Measurements from ENCODE around the gene CCNF.

The CCNF gene

DNA sequence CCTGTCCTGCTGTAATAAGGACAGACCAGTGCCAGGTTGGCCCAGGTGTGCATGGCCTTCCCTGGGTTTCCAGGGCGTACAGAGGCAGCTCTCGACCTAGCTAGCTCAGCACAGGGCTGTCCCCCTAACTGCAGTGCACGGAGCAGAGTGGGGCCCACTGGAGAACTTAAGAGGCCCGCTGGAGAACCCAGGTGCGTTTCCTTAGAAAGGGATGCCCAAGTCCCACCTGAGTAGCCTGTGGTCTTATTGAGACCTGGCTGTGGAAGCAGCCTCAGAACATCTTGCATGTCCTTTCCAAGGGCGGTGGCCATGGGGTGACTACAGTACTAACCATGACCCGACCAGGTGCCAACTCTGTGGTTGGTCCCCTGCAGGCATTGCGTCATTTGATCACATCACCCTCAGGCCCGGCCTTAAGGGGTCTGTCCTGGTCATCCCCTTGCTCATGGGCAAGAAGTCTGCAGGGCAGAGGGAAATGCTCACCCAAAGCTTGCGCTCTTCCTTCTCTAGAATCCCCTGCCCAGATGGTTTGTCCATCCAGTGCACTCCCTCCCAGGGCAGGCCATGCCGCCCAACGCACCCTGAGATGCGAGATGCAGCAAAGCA is 3.3 kb upstream of the CCNF start:
- no peaks in the 10 kb centered on the region for H3K36me3 Mint-ChIP-seq (ENCODE audit: low read depth)

DNA sequence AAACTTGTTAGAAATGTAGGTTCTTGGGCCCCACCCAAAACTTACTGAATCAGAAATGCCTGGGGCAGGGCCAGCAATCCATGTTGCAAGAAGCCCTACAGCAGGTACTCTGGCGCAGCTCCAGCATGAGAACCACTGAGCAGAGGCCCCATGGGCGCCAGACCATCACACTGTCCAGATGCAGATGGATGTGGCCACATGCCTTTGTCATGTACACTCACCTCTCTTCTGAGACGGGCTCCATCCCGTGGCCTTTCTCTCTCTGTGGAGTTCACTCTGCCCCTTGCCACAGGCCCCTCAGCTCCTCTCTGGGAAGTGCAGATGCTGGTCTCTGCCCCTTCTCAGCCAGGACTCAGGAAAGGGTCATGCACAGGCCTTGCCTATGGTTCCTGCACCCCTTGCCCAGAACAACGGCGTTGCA is 2.3 kb upstream of the CCNF start:
- H3K27me3 Mint-ChIP-seq (ENCODE audit: low read depth), result no peaks in the 10 kb centered on the region
- peaks cover 18% of the 10 kb centered on the region for H3K4me1 Mint-ChIP-seq
- TF ChIP-seq, protein P1, sequence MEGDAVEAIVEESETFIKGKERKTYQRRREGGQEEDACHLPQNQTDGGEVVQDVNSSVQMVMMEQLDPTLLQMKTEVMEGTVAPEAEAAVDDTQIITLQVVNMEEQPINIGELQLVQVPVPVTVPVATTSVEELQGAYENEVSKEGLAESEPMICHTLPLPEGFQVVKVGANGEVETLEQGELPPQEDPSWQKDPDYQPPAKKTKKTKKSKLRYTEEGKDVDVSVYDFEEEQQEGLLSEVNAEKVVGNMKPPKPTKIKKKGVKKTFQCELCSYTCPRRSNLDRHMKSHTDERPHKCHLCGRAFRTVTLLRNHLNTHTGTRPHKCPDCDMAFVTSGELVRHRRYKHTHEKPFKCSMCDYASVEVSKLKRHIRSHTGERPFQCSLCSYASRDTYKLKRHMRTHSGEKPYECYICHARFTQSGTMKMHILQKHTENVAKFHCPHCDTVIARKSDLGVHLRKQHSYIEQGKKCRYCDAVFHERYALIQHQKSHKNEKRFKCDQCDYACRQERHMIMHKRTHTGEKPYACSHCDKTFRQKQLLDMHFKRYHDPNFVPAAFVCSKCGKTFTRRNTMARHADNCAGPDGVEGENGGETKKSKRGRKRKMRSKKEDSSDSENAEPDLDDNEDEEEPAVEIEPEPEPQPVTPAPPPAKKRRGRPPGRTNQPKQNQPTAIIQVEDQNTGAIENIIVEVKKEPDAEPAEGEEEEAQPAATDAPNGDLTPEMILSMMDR (IDR thresholded peaks at IDR 0.05; ENCODE audit: unreplicated experiment in 3 of 3), result no peak
- no peak overlapping the region for H3K27ac Mint-ChIP-seq
- no peaks in the 10 kb centered on the region for H3K9me3 Mint-ChIP-seq
- H3K36me3 Mint-ChIP-seq (ENCODE audit: low read depth), result no peaks in the 10 kb centered on the region
- peak overlapping the region; percentile 78 to 92 (median 91) for H3K4me3 Mint-ChIP-seq

More for the DNA sequence above, 3.3 kb upstream of the CCNF start:
- H3K4me1 Mint-ChIP-seq, result peaks cover 17% of the 10 kb centered on the region
- H3K27me3 Mint-ChIP-seq (ENCODE audit: low read depth), result peaks cover 4% of the 10 kb centered on the region
- H3K4me3 Mint-ChIP-seq, result peak overlapping the region in 2 of 3 experiments; percentile 26 to 56
- TF ChIP-seq, protein P1 (IDR thresholded peaks at IDR 0.05; ENCODE audit: unreplicated experiment in 3 of 3), result no peak
- no peak overlapping the region for H3K27ac Mint-ChIP-seq
- no peaks in the 10 kb centered on the region for H3K9me3 Mint-ChIP-seq

DNA sequence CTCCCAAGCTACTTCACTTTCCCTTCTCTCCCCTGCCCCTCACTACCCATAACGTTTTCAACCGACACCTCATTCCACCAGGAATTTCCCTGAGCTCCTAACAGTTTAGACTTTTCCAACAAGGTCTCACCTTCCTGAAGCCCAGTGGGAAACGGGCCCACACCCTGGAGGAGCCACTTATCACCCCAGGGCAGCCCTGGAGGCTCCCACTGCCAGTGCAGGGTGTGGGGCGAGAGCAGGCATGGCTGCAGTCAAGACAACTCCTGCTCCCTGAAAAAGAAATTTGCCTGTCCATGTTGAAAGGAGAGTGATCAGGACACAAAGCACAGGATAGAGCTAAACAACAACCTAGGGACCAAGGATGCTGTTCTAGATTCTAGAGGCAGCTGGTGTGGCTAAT is 1.7 kb upstream of the CCNF start:
- TF ChIP-seq, protein P1 (IDR thresholded peaks at IDR 0.05; ENCODE audit: unreplicated experiment in 3 of 3), result no peak
- no peaks in the 10 kb centered on the region for H3K9me3 Mint-ChIP-seq
- H3K27me3 Mint-ChIP-seq (ENCODE audit: low read depth), result no peaks in the 10 kb centered on the region
- peaks cover 18% of the 10 kb centered on the region for H3K4me1 Mint-ChIP-seq
- peak overlapping the region; percentile 78 to 92 (median 91) for H3K4me3 Mint-ChIP-seq
- peaks cover 2% of the 10 kb centered on the region for H3K36me3 Mint-ChIP-seq (ENCODE audit: low read depth)
- H3K27ac Mint-ChIP-seq, result peak overlapping the region in 1 of 3 experiments; percentile 73

DNA sequence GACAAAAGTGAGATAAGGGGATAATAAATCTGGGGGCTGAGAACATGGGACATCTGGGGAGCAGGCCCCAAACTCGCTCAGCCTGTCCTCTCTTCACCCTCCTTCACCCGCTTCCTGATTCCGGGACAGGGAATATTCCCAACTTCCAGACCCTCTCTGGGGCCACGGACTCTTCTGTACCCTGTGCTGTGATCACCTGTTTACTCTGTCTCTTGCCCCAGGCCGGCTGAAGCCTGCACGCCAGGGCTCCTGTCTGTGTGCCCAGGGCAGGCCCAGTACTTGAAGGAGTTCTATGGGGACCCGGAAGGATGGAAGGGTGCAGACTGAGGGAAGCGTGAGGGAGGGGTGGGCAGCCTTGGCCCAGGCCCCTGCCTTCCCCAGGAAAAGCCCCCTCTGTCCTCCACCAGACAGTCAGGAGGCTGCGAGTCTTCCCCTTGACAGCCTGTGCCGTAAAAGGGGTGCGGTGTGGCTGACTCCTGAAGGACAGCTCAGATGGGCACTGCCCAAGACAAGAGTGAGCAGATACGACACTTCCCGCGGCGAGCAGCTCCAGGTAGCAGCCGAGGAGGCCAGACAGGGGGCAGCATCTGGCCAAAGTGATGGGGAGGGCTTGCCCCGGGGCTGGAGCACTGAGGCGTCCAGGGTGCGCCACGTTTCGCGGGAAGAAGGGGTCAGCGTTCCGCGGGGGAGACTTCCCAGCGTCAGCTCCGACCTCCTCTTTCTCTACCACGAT is 1.0 kb upstream of the CCNF start:
- peak overlapping the region in 2 of 3 experiments; percentile 62 to 73 for H3K27ac Mint-ChIP-seq
- H3K4me1 Mint-ChIP-seq, result peaks cover 18% of the 10 kb centered on the region
- no peaks in the 10 kb centered on the region for H3K27me3 Mint-ChIP-seq (ENCODE audit: low read depth)
- peak overlapping the region; percentile 87 to 92 (median 91) for H3K4me3 Mint-ChIP-seq
- H3K36me3 Mint-ChIP-seq (ENCODE audit: low read depth), result peaks cover 9% of the 10 kb centered on the region
- H3K9me3 Mint-ChIP-seq, result no peaks in the 10 kb centered on the region
- TF ChIP-seq, protein P1 (IDR thresholded peaks at IDR 0.05; ENCODE audit: unreplicated experiment in 3 of 3), result peak in 1 of 3 experiments; percentile 17

DNA sequence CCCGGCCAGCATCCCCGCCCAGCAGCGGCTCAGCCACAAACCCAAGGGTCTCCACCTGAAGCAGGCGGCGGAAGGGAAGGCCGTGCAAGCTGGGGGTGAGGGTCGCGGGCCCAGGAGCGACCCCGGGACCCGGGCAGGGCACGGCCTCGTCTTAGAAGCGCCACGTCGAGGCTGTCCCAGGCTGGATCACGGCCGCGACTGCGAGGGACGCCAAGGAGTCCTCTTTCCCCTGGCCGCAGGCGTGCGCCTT is 538 bp upstream of the CCNF start:
- no peaks in the 10 kb centered on the region for H3K9me3 Mint-ChIP-seq
- TF ChIP-seq, protein P1 (IDR thresholded peaks at IDR 0.05; ENCODE audit: unreplicated experiment in 3 of 3), result peak in 1 of 3 experiments; percentile 5
- peak overlapping the region in 1 of 3 experiments; percentile 62 for H3K27ac Mint-ChIP-seq
- H3K27me3 Mint-ChIP-seq (ENCODE audit: low read depth), result no peaks in the 10 kb centered on the region
- H3K36me3 Mint-ChIP-seq (ENCODE audit: low read depth), result peaks cover 13% of the 10 kb centered on the region
- peak overlapping the region; percentile 87 to 92 (median 91) for H3K4me3 Mint-ChIP-seq
- H3K4me1 Mint-ChIP-seq, result peaks cover 18% of the 10 kb centered on the region

Data from nephron (organoid).